Ramos (cell line): ENCODE measurements around the gene GCH1.
"Not testable (repeated sequence)": the region's sequence is repeated elsewhere in the genome, so short reads cannot be mapped to it uniquely, and the experiment has no call there.

Experiments used
- in situ Hi-C: fragments of 300-500 bp; cut with MboI; formaldehyde crosslinking; loops from one replicate; pipeline ENCODE4 v1.14.3; 2022; ENCODE audit warnings: low sequenced_read_pairs; ENCODE audit not compliant: unreplicated experiment

The GCH1 gene, protein sequence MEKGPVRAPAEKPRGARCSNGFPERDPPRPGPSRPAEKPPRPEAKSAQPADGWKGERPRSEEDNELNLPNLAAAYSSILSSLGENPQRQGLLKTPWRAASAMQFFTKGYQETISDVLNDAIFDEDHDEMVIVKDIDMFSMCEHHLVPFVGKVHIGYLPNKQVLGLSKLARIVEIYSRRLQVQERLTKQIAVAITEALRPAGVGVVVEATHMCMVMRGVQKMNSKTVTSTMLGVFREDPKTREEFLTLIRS

DNA sequence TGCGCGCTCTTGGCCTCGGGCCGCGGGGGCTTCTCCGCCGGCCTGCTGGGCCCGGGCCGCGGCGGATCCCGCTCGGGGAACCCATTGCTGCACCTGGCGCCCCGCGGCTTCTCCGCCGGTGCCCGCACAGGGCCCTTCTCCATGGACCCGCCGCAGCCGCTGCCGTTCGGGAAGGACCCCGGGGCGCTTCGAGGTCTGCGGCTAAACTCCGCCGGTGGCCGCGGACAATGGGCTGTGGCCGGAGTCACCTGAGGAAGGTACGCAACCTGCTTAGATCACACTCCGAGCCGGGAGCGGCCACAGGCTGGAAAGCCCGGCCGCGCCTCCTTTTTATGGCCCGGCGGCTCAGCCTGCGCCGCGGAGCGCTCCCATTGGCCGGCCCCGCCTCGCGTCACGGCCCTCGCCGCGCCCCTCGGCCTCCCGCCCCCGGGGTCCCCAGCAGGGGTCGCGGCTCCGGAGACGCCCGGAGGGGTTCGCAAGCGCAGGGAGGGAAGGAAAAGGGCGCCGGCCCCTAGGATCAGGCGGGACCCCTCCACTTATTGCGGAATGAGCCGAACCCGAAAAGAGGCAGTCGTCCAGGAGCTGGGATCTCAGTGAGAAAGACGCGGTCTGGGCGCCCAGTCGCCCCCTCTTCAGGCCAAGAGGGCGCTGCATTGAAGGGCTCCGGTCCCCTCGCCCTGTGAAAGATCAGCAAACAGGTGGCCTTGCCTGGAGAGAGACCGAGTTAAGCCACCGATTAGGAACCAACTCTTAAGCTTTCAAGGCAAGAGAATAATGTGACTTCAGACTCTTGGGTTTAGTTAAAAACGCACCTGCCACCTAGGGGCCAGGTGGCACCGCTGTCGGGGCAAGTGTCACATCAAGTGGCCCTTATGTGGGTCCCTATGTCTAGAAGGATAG lies at the start of gene GCH1:
Gene GCH1 (minus strand): TSS at position 306 of the 900 bp plus-strand sequence. CDS start 163 bp downstream, at position 143.
- in situ Hi-C loops: no loop called here

DNA sequence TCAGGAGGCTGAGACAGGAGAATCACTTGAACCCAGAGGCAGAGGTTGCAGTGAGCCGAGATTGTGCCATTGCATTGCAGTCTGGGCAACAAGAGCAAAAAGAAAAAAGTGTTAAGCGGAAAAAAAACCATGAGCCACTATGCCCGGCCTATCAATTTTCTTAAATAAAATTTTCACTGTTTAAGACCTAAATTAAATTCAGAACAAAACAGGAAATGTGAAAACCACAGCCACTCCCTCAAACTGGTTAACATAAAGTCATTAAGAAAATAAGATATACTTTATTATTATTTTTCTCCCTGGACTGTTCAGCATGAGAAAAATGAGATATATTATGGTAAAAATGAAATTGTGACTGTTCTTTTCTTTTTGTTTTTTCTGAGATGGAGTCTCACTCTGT lies 44.6 kb upstream of the GCH1 start:
- in situ Hi-C loops: no loop called here

DNA sequence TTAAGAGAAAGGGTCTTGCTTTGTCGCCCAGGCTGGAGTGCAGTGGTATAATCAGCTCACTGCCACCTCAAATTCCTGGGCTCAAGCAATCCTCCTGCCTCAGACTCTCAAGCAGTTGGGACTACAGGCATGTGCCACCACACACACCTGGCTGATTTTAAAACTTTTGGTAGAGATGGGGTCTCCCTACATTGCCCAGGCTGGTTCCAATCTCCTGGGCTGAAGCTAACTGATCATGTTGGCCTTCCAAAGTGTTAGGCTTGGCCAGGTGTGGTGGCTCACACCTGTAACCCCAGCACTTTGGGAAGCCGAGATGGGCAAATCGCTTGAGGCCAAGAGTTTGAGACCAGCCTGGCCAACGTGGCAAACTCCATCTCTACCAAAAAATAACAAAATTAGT lies 43.9 kb upstream of the GCH1 start:
- in situ Hi-C loops: no loop called here

DNA sequence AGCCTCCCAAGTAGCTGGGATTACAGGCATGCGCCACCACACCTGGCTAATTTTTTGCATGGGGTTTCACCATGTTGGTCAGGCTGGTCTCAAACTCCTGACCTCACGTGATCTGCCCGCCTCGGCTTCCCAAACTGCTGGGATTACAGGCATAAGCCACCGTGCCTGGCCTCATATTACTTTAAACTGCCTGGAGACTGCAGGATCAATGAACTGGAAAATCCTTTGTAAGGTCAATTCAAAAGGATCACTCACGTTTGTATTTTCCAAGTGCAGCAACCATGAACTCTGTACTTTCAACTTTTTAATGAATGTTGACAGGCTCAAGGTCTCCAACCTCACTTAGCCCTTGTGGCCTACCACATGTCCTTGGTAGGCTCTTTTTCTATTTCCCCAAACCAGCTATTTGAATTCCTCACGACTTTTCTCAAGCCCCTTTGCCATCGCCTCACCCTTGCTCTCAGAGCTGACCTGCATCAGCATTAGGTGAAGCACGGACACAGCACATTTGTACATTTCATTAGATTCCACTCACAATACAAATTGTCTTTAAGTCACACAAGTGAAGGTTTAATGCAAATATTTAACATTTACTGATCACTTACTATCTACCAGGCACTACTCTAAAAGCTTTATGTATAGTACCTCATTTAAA lies 42.2 kb upstream of the GCH1 start:
- in situ Hi-C loops: no loop called here

DNA sequence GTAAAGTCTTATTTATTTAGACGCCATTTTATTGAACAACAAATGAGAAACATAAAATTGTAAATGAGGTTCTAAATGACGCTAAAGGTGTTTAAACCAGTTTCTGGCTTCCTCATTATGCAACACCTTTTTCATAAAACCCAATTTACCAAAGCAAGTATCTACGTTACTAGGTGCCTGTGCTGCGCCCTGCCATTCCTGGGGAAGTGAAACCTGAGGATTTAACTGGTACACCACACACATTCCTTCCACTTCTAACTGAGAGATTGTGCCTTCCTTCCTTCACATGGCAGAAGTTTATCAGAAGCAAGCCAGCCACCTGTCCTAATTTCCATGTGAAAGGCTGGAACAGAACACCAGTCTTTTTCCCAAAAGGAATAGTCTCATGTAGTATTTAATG lies 40.3 kb upstream of the GCH1 start:
- in situ Hi-C loops: no loop called here

DNA sequence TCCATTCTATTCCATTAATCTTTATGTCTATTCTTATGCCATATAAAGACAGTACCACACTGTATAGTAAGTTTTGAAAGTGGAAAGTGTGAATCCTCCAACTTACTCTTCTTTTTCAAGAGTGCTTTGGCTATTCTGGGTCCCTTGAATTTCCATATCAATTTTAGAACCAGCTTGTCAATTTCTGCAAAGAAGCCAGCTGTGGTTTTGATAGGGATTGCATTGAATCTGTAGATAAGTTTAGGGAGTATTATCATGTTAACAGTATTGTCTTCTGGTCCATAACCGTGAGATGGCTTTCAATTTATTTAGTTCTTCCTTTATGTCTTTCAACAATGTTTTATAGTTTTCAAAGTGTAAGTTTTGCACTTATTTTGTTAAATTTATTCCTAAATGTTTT lies 34.2 kb upstream of the GCH1 start:
- in situ Hi-C loops: no loop called here

DNA sequence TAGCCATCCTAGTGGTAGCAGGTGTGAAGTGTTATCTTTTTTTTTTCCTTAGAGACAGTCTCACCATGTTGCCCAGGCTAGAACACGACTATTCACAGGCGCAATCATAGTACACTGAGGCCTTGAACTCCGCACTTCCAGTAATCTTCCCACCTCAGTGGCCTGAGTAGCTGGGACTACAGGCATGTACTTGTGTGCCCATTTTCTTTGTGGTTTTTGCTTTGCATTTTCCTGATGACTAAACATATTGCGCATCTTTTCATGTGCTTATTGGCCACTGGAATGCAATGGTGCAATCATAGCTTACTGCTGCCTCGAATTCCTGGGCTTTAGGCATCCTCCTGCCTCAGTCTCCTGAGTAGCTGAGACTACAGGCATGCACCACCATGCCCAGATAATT lies 33.3 kb upstream of the GCH1 start:
- in situ Hi-C loops: no loop called here

DNA sequence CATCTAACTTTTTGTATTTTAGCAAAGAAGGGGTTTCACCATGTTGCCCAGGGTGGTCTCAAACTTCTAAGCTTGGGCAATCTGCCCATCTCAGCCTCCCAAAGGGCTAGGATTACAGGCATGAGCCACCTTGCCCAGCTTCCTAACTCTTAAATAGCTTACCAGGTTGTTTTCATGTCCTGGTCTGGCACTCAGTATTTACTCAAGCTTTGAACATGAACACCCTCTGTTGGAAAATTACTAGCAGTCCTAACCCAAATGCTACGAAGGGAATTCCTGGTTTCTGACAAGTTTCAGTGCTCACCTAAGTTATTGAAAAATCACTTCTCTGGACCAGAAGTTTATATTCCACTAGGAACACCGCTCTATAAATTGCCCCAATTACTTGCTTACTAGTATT lies 32.5 kb upstream of the GCH1 start:
- in situ Hi-C loops: no loop called here

DNA sequence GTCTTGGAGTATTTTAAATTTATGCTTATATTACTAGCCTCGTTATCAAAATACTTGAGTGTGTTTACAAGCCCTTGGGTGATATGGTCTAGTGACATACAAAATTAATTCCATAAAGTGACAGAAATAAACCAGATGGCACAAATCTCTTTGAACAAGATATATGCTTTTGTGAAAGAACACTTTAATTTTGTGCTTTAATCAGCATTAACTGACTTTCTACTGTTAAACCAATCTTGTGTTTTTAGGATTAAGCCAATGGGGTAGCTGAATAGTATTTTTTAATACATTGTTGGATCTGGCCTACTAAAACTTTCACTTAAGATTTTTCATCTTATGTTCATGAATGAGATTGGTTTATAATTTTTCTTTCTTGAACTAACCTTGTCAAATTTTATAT lies 30.4 kb upstream of the GCH1 start:
- in situ Hi-C loops: no loop called here

DNA sequence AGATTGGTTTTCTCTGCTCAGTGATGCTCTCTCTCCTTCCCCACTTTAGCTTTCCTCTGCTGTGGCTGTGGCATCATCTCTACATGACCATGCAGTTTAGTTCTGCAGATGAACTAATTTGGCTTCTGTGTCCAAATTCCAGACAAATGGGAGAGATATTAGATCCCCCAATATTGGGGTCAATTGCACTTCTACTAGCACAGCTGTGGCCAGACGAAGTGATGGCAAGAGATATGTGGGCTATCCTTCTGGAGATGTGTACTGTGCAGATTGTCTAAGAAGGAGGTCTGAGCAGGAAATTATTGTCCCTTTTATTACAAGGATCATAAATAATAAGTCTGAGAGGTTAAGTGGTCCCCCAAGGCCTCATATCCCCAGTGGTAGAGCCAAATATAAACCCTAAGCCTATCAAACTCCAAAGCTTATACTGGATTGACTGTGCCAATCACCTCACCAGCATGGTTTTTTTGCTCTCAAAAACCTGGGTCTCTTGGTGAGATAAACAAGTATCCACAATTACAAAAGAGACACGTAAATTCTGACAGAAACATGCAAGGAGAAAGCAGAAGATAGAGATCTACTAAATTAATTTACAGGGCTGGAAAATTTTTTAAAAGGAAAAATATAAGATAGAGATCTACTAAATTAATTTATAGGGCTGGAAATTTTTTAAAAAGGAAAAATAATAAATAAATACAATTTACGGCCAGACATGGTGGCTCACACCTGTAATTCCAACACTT lies 29.1 kb upstream of the GCH1 start:
- in situ Hi-C loops: no loop called here

DNA sequence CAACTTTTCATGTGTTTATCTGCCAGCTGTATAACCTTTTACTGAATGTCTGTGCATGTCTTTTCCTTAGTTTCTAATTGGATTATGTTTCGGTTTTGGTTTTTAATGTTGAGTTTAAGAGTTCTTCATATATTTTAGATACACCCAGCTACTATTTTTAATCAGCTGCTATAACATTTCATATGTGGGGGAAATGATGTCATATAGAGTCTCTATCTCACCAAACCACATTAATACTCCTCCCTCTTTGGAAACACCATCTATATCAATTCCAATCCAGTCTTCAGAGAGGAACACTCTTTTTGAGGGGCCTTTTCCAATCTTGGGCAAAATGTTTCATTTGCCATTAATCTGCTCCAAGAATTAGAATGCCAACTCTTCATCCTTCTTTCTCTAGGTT lies 28.5 kb upstream of the GCH1 start:
- in situ Hi-C loops: no loop called here

DNA sequence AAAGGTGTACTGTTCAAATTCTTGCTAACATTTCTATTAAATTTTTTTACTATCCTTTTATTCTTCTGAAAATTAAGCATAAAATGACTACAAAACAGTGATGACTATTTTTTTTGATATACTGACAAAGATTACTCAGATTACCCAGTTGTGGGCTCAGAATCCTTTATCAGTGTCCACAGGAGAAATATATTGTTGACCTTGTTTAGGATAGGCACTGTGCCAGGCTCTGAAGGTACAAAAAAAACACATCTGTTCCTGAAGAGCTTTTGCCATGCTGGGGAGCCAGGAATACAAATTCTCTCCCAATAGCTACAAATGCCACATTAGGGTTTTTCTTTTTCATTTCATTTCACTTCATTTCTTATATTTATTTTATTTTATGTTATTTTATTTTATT lies 26.9 kb upstream of the GCH1 start:
- in situ Hi-C loops: no loop called here

DNA sequence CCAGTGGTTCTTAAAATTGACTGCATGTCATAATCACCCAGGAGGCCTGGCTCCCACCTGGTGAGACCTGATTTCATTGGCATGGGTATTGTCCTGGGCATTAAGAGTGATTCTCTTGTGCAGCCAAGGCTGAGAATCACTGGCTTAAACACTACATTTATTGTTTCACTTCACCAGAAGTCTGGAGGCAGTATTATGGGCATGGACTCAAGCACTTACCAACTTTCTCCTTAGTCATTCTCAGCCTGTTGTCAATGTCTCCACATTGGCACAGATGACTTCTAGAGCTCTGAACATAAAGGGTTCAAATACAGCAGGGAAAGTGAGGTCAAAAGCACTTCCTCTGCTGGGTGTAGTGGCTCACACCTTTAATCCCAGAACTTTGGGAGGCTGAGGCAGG lies 25.6 kb upstream of the GCH1 start:
- in situ Hi-C loops: no loop called here

DNA sequence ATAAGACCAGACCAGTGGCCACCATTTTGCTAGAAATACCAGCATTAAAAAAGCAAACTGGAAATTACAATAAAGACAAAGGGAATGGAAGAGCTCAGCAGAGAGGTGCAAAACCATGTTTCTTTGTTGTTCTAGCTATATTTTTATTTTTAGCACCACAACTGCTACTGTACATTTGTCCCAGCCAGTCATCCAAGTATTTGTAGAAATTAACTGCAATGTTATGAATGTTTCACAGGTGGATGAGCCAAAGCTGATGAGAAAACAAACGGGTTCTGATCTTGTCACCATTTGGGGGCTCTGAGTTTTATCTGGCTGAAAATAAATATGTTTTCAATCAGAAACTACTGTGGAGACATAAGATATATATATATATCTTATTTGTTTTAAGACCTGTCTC lies 24.9 kb upstream of the GCH1 start:
- in situ Hi-C loops: no loop called here

DNA sequence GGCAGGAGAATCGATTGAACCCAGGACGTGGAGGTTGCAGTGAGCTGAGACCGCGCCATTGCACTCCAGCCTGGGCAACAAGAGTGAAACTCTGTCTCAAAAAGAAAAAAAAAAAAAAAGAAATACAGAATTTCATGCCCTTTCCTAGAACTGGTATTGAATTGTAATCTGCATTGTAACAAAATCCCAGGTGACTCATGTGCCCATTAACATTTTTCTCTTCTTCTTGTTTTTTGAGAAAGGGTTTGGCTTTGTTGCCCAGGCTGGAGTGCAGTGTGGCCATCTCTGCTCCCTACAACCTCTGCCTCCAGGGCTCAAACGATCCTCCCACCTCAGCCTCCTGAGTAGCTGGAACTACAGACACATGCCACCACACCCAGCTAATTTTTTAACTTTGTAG lies 23.9 kb upstream of the GCH1 start:
- in situ Hi-C loops: not testable (repeated sequence)

DNA sequence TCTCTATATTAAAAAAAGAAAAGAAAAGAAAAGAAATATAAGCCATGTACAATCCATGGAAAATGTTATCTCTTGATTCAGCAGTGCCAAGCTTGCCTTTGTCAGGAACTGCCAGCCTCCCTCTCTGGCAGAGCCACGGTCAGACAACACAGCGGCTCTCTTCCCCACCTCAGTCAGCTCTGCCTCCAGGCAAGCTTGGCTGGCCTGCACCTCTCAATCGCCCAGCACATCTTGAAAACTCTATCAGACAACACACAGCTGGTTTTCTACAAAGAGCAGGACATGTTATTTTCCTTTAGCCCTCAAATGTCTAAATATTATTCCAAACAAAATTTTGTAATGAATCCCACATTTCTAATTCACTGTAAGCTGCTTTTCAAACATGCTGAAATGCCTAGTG lies 20.0 kb upstream of the GCH1 start:
- in situ Hi-C loops: no loop called here

DNA sequence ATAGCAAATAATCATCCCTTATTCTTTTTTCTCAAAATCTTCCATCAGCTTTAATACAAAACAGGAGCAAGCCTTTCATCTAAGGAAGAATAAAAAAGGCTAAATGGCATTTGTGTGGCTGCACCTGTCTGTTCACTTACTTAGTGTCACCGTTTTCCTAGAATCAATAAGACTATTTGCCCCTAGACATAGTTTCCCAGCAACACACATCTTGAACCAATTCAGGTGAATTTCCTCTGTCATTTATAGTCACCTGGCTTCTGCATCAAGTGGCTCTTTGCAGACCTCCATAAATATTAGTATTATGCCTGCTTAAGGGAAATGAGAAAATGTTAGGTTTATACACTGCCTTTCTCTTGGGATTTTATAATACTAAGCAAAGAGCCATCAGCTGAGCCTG lies 17.4 kb upstream of the GCH1 start:
- in situ Hi-C loops: no loop called here

DNA sequence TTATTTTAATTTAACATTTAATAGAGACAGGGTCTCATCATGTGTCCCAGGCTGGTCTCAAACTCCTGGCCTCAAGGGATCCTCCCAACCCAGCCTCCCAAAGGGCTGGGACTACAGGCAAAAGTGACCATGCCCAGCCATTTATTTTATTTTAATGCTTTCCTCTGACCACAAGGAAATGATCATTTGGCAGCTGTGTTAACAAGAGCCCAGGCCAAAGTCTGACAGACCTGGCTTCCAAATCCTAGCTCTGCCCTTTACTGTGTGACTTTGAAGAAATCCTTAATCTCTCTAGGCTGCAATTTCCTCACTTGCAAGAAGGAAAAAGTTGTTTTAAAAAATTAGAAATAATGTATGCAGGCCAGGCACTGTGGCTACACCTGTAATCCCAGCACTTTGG lies 16.7 kb upstream of the GCH1 start:
- in situ Hi-C loops: no loop called here

DNA sequence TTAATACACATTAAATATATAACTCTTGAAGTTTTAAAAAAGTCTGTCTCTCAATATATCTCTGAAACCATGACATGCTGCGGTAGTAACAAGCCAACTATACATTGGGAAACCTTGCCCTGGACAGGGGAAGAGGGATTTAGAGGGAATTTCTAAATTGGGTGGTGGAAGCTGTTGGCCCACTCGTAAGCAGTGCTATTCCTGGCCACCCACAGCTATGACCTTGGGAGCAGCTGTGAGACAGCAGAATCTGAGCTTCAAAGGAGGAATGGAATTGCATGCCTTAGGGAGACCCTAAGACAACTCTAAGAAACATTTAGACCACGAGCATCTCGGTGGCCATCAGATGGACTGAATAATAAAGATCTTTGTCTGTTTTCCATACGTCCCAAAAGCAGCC lies 15.8 kb upstream of the GCH1 start:
- in situ Hi-C loops: no loop called here

DNA sequence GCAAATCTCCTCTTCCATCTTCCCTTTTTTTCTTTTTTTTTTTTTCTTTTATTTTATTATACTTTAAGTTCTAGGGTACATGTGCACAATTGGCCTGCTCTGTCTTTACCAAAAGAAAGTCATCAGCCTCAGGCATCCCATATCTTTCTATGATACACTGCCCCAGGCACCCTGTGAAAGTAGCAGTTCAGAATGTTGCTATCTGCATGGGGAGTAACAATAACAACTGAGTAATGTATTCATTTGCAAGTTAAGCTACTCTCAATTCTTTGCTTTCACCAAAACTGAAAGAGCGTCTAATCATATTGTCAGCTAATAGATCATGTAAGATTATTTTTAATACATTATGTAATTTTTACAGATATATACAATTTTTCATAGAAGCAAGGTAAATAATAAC lies 13.5 kb upstream of the GCH1 start:
- in situ Hi-C loops: no loop called here
